Heart right ventricle (tissue), 16 donors: ENCODE data around the gene CCT4. TPM values are rescaled to one million over a fixed set of nuclear protein-coding genes. Genes with fewer than 3 reads are reported as not detected.
"Not testable (repeated sequence)": the region's sequence is repeated elsewhere in the genome, so short reads cannot be mapped to it uniquely, and the experiment has no call there.

Experiments
- ATAC-seq, 8 donors: fragments of 200-7000 bp; cut with Tn5 transposase; one replicate each; pipeline ENCODE4 v1.9.1; 2020; ENCODE audit warnings: mild to moderate bottlenecking in 8 of 8, moderate library complexity in 8 of 8, moderate number of reproducible peaks in 1 of 8
- DNase-seq, 2 donors: peaks; one replicate each; pipeline ENCODE4 v3.0.0-alpha.2; 2020
- H3K27ac ChIP-seq, 10 donors: fragments of 200-600 bp; sonication (generic) in 2 of 10; one replicate each; pipeline versions ENCODE4 v1.5.0 to v1.8.0; 2020 to 2022; ENCODE audit warnings: mild to moderate bottlenecking in 3 of 10
- H3K27me3 ChIP-seq, 7 donors: fragments of 200-600 bp; one replicate each; pipeline ENCODE4 v1.8.0; 2021 to 2022; ENCODE audit warnings: mild to moderate bottlenecking in 2 of 7
- H3K36me3 ChIP-seq, 9 donors: fragments of 200-600 bp; sonication (generic) in 1 of 9; one replicate each; pipeline versions ENCODE4 v1.5.0 to v1.8.0; 2020 to 2022; ENCODE audit warnings: mild to moderate bottlenecking in 2 of 9
- H3K4me1 ChIP-seq, 9 donors: fragments of 200-600 bp; sonication (generic) in 1 of 9; one replicate each; pipeline versions ENCODE4 v1.5.0 to v1.8.0; 2020 to 2022; ENCODE audit warnings: mild to moderate bottlenecking in 4 of 9
- H3K4me3 ChIP-seq, 10 donors: fragments of 200-600 bp; sonication (generic) in 2 of 10; one replicate each; pipeline versions ENCODE4 v1.5.0 to v1.8.0; 2020 to 2022; ENCODE audit warnings: mild to moderate bottlenecking in 7 of 10, moderate library complexity in 2 of 10
- H3K9me3 ChIP-seq, 11 donors: fragments of 200-600 bp in 10 of 11; sonication (generic) in 2 of 11; one replicate each; pipeline versions ENCODE4 v1.5.0 to v1.8.0; 2013 to 2022; ENCODE audit warnings: mild to moderate bottlenecking in 2 of 11, control low read depth in 1 of 11, moderate library complexity in 1 of 11
- CTCF ChIP-seq, 9 donors: fragments of 200-600 bp; sonication (generic) in 2 of 9; IDR thresholded peaks; one replicate each; pipeline versions ENCODE4 v1.5.0 to v1.8.0; 2021 to 2022; ENCODE audit warnings: antibody characterized with exemption in 9 of 9, mild to moderate bottlenecking in 5 of 9, moderate library complexity in 1 of 9
- WGBS, 2 donors: extraction: QIAGEN DNeasy Blood & Tissue Kit; methylation state at CpG; one replicate each; pipeline ENCODE4 v1.1.7; 2013; ENCODE audit warnings: inconsistent platforms in 1 of 2; 5-methylcytosine and 5-hydroxymethylcytosine counted together
- intact Hi-C, 10 donors: fragments of 100-400 bp; cut with DNase I; formaldehyde crosslinking; loops; one replicate each; pipeline versions ENCODE4 v1.11.1 to v1.14.2; 2022
- polyA plus RNA-seq, 2 donors: library from polyadenylated mRNA; stranded (reverse); fragments of 200-250 nt; gene quantifications; one replicate each; pipeline ENCODE4 v1.2.3, GENCODE V29; 2013
- total RNA-seq, 10 donors: library from RNA; stranded (reverse); fragmentation: NEBNext Ultra II Directional in 3 of 10; extraction: Animal tissue kit (Norgen Biotek cat#: 25700) in 3 of 10; gene quantifications; one replicate each; pipeline versions ENCODE4 v1.2.1 to v1.2.4, GENCODE V29; 2021 to 2023
- donor health status: Arrhythmogenic right ventricular cardiomyopathy.
- donor health status: ischemic (EF 13 %, LVEDD 7.1; RV severe dilation, severe dysfunction).
- donor health status: healthy with polysubstance abuse.
- donor health status: DM: no; HTN: yes; CAD: no.
- donor health status: DM: no; HTN: no; CAD: no.
- donor health status: ischemic (EF 25% LVEDD 6.9; RV normal size, moderate dysfunction).
- donor health status: ischemic (EF 25% LVEDD 5.7; RV mildly dilated, moderate dysfunction).
- donor health status: healthy.
- donor health status: DM: yes; HTN: yes; CAD: no.
- donor health status: Ischemic cardiomyopathy.
- donor health status: ischemic (EF 35%, LVEDD 5.7; RV mildly dilated, moderate dysfunction).
- donor health status: nonischemic (EF 11% LVEDD 7.7; RV severe dilation, severe dysfunction).
- donor health status: DM: yes; HTN: yes; CAD: no.
- donor health status: PGD.
- donor health status: ischemic (EF 29% LVEDD 5.4; RV normal size, mild dysfunction).
- donor health status: nonischemic (EF 23%, LVEDD 6.1; RV moderate dilation, normal function).

CCT4 gene
- total and polyA plus RNA-seq, 12 donors: 27.0 to 133 (median 98.7) TPM

DNA sequence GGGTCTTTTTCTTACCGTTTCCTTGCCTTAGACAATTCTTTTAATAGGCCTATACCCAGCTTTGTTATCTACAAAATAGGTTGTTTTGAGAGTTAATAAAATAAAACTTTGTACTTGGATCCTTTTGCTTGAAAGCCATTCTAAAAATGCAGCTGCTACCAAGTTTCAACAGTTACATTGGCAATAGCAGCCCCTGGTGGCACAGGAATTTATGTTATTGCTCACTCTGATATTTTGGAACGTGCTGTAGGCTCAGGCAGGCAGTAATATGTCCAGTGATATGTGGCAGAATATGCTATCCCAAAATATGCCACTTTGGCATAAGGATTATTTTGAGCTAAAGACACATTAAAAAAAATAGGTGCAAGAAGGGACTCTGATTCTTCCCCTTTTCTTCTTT lies 10.4 kb upstream of the CCT4 start:
- 42 to 48% methylated on average over 2 of the region's 2 CpGs for WGBS, 2 donors
- Histone ChIP-seq H3K4me1 (no peaks in the 10 kb centered on the region), H3K4me3 (no peak overlapping the region), H3K27me3 (no peaks in the 10 kb centered on the region), H3K27ac (no peak overlapping the region), H3K9me3 (no peaks in the 10 kb centered on the region), H3K36me3 (no peaks in the 10 kb centered on the region)
- intact Hi-C loops: no loop called here
- no peak for ATAC-seq
- peak in 6 of 9 donors; percentile 7 to 34 (median 28) for TF ChIP-seq CTCF (IDR thresholded peaks at IDR 0.05)
- no peak for DNase-seq

DNA sequence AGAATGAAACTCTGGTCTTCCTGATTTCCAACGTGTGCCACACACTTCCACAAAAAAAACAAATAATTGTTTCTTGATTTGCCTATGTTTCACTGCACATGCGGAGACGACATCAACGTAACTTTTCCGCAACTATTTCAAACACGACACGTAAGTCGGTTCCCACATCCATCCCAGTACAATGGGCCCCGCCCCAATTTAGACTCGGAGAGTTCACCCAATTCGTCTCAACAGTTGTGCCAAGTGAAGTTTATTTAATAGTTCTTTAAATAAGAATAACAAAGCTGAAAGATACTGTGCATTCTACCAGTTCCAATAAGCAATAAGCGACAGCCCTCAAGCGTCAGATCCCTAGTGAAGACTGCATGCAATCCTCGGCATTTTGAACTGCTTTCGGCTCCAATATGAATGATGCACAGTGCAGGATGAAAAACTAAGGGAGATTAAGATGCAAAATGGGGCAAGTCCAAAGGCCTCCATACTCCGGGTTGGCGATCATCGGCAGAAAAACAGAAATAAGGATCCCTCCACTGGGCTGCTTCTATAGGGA lies 664 bp downstream of the CCT4 start:
- peak overlapping the region; percentile 63 to 90 (median 78) for H3K4me3 ChIP-seq
- 0% methylated on average over 18 of the region's 18 CpGs for WGBS, 2 donors
- H3K27ac ChIP-seq: peak overlapping the region; percentile 89 to 99 (median 96)
- TF ChIP-seq CTCF (IDR thresholded peaks at IDR 0.05): no peak
- DNase-seq (no peak), ATAC-seq (peak in 4 of 8 donors; percentile 0 to 23 (median 6))
- intact Hi-C loops: loop anchor here in 1 of 10 donors (1.0 kb wide), 1 partner anchor 351 kb away; no protein-coding TSS in a partner anchor
- H3K9me3 ChIP-seq: no peaks in the 10 kb centered on the region
- H3K4me1 ChIP-seq: peaks cover 3 to 31% (median 19%) of the 10 kb centered on the region in 9 donors
- H3K36me3 ChIP-seq: peaks cover 0 to 34% (median 12%) of the 10 kb centered on the region in 9 donors
- no peaks in the 10 kb centered on the region for H3K27me3 ChIP-seq

- H3K4me3 ChIP-seq: no peak overlapping the region
- TF ChIP-seq CTCF (IDR thresholded peaks at IDR 0.05): no peak
- intact Hi-C loops: no loop called here
- H3K27ac ChIP-seq: no peak overlapping the region
- DNase-seq (no peak), ATAC-seq (no peak)
- no peaks in the 10 kb centered on the region for H3K27me3 ChIP-seq
- no peaks in the 10 kb centered on the region for H3K9me3 ChIP-seq
- peaks cover 0 to 51% (median 29%) of the 10 kb centered on the region in 9 donors for H3K36me3 ChIP-seq
- 90% methylated on average over 18 of the region's 18 CpGs for WGBS, 2 donors
- peaks cover 3 to 31% (median 19%) of the 10 kb centered on the region in 9 donors for H3K4me1 ChIP-seq
These were observed 2.4 kb downstream of the CCT4 start for GRCh38 chr2:61885896-61886603.

DNA sequence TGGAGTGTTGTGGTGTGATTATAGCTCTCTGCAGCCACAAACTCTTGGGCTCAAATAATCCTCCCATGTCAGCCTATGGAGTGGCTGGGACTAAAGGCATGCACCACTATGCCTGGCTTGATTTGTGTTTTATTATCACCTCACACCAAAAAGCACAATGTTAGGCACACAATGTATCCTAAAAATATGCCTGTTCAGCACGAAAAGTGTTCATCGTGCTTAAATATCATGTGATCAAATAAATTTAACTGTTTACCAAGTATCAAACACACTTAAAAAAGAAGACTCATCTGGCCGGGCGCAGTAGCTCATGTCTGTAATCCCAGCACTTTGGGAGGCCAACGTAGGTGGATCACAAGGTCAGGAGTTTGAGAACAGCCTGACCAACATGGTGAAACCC lies 5.6 kb downstream of the CCT4 start:
- H3K4me1 ChIP-seq: peaks cover 3 to 24% (median 17%) of the 10 kb centered on the region in 9 donors
- intact Hi-C loops: no loop called here
- H3K27ac ChIP-seq: no peak overlapping the region
- H3K36me3 ChIP-seq: peaks cover 0 to 83% (median 61%) of the 10 kb centered on the region in 9 donors
- 92% methylated on average over 5 of the region's 5 CpGs for WGBS, 2 donors
- no peaks in the 10 kb centered on the region for H3K9me3 ChIP-seq
- DNase-seq (no peak), ATAC-seq (no peak)
- H3K27me3 ChIP-seq: no peaks in the 10 kb centered on the region
- no peak for TF ChIP-seq CTCF (IDR thresholded peaks at IDR 0.05)
- no peak overlapping the region for H3K4me3 ChIP-seq

- not testable (repeated sequence) for DNase-seq, ATAC-seq, H3K27ac ChIP-seq, H3K4me1 ChIP-seq, H3K4me3 ChIP-seq, H3K27me3 ChIP-seq, H3K9me3 ChIP-seq
- WGBS, 2 donors: 98 to 99% methylated on average over 4 of the region's 4 CpGs
- intact Hi-C loops: loop anchor here in 1 of 10 donors (10.0 kb wide), 1 partner anchor 395 kb away; no protein-coding TSS in a partner anchor
- H3K36me3 ChIP-seq: peaks cover 0 to 100% (median 83%) of the 10 kb centered on the region in 9 donors
These were observed 9.1 kb downstream of the CCT4 start for GRCh38 chr2:61879351-61879750.
